K562 (cell line): ENCODE data around the gene FGFR1OP2. TPM values are rescaled to one million over a fixed set of nuclear protein-coding genes. Genes with fewer than 3 reads are reported as not detected.

Experiments used
- ATAC-seq: fragments of 200-7000 bp; cut with Tn5 transposase; 3 replicates; pipeline ENCODE4 v1.9.1; 2020; ENCODE audit warnings: moderate library complexity
- BruUV-seq: library from RNA; stranded (reverse); fragments of 400-500 nt; replicated peaks from 2 replicates; lab custom pipeline; 2021; lab: Mats Ljungman, UMichigan
- CTCF ChIA-PET: fragments of 300-600 bp; formaldehyde crosslinking; extraction: SDS; loops from one replicate; lab custom pipeline; 2021; ENCODE audit warnings: low intra/inter-chr PET ratio; lab: Yijun Ruan, JAX
- POLR2A ChIA-PET: fragments of 300-600, 350-650 bp; sonication (Branson Sonifier 250); formaldehyde crosslinking; extraction: SDS; loops from one replicate; lab custom pipeline; 2021; ENCODE audit warnings: antibody characterized with exemption, inconsistent platforms; lab: Yijun Ruan, JAX
- DNase-seq, 4 experiments: peaks; one replicate each; pipeline versions ENCODE4 v3.0.0 to v3.0.0-alpha.2; 2011 to 2018; ENCODE audit warnings: low spot score in 3 of 4, mixed read lengths in 3 of 4; ENCODE audit errors: extremely low read depth in 1 of 4
- FAIRE-seq: peaks from 2 replicates; lab custom pipeline; 2011; peaks lifted over from hg19 to GRCh38; lab: Jason Lieb, UNC
- H2AFZ ChIP-seq: 2 replicates; pipeline ENCODE4 v1.6.0; 2011; ENCODE audit warnings: low read depth, low read length, control low read depth, inconsistent platforms
- H3K27ac ChIP-seq: fragments of 200-600 bp; 3 replicates; pipeline ENCODE4 v1.8.0; 2011; ENCODE audit warnings: low read depth, mild to moderate bottlenecking, control low read depth, inconsistent platforms, low read length, moderate library complexity, mixed read lengths; ENCODE audit errors: extremely low read depth
- H3K27me3 ChIP-seq, 2 experiments: fragments of 300-600 bp in 1 of 2; 2 replicates in 1 of 2; 3 replicates in 1 of 2; pipeline versions ENCODE4 v1.6.0 to v1.8.0; 2011; ENCODE audit warnings: inconsistent platforms in 2 of 2, low read length in 2 of 2, mild to moderate bottlenecking in 1 of 2, mixed read lengths in 1 of 2, moderate library complexity in 1 of 2; ENCODE audit not compliant: control insufficient read depth in 2 of 2, insufficient read depth in 2 of 2
- H3K36me3 ChIP-seq: fragments of 300-600 bp; 3 replicates; pipeline ENCODE4 v1.8.0; 2011; ENCODE audit warnings: mild to moderate bottlenecking, low read length, inconsistent platforms; ENCODE audit not compliant: control insufficient read depth, insufficient read depth
- H3K4me1 ChIP-seq, 2 experiments: fragments of 200-600 bp in 1 of 2; replicated peaks in 1 of 2; 2 replicates in 1 of 2; 3 replicates in 1 of 2; pipeline versions ENCODE4 v1.5.1 to v1.8.0; 2011; ENCODE audit warnings: inconsistent platforms in 2 of 2, low read length in 2 of 2, mild to moderate bottlenecking in 1 of 2, mixed read lengths in 1 of 2, moderate library complexity in 1 of 2; ENCODE audit not compliant: control insufficient read depth in 2 of 2, insufficient read depth in 2 of 2
- H3K4me2 ChIP-seq: 2 replicates; pipeline ENCODE4 v1.6.1; 2011; ENCODE audit warnings: low read length, control low read depth, inconsistent platforms, mixed read lengths; ENCODE audit not compliant: insufficient read depth
- H3K4me3 ChIP-seq: fragments of 200-600 bp; sonication (generic), shearing (Covaris generic); 2 replicates; pipeline ENCODE4 v1.5.1; 2016; ENCODE audit warnings: control low read depth, inconsistent platforms
- H3K79me2 ChIP-seq: fragments of 200-600 bp; 3 replicates; pipeline ENCODE4 v1.8.0; 2011; ENCODE audit warnings: low read length, inconsistent platforms; ENCODE audit not compliant: control insufficient read depth, insufficient read depth
- H3K9ac ChIP-seq, 2 experiments: 2 replicates each; pipeline versions ENCODE4 v1.6.0 to v1.6.1; 2011; ENCODE audit warnings: low read depth in 2 of 2, low read length in 2 of 2, control low read depth in 1 of 2, inconsistent platforms in 1 of 2, mild to moderate bottlenecking in 1 of 2, mixed read lengths in 1 of 2; ENCODE audit not compliant: insufficient read depth in 1 of 2
- H3K9me1 ChIP-seq: one replicate; pipeline ENCODE4 v1.6.0; 2011; ENCODE audit warnings: inconsistent platforms, mild to moderate bottlenecking, low read length, moderate library complexity; ENCODE audit not compliant: control insufficient read depth, insufficient read depth
- H3K9me3 ChIP-seq: replicated peaks from 2 replicates; pipeline ENCODE4 v1.5.1; 2011; ENCODE audit warnings: low read depth, low read length, inconsistent platforms; ENCODE audit not compliant: control insufficient read depth, insufficient read depth
- H4K20me1 ChIP-seq: replicated peaks from 2 replicates; pipeline ENCODE4 v1.6.1; 2011; ENCODE audit warnings: low read length, inconsistent platforms, mixed read lengths; ENCODE audit not compliant: control insufficient read depth, insufficient read depth
- CXXC5 ChIP-seq: fragments of 250-450 bp; sonication (Bioruptor Pico); IDR thresholded peaks from 2 replicates; pipeline ENCODE4 v1.8.0; 2022; ENCODE audit warnings: inconsistent platforms, mild to moderate bottlenecking, moderate library complexity
- HMG20A ChIP-seq: fragments of 450-650 bp; formaldehyde crosslinking; conservative IDR thresholded peaks from 2 replicates; pipeline ENCODE4 v1.4.0; 2020; ENCODE audit warnings: mild to moderate bottlenecking, mixed read lengths
- MAFF ChIP-seq: IDR thresholded peaks from 2 replicates; pipeline ENCODE4 v1.6.1; 2012; ENCODE audit warnings: low read length, improper control_type of control experiment
- MAFK ChIP-seq: IDR thresholded peaks from 2 replicates; pipeline ENCODE4 v1.6.1; 2011; ENCODE audit warnings: low read length, improper control_type of control experiment
- SMC3 ChIP-seq: conservative IDR thresholded peaks from 2 replicates; pipeline ENCODE4 v1.6.1; 2011; ENCODE audit warnings: low read depth, low read length, improper control_type of control experiment; ENCODE audit not compliant: insufficient read depth
- TBL1XR1 ChIP-seq, 2 experiments: IDR thresholded peaks; 2 replicates each; pipeline ENCODE4 v1.6.1; 2012; ENCODE audit warnings: improper control_type of control experiment in 2 of 2, low read length in 2 of 2, mild to moderate bottlenecking in 1 of 2
- ZFP1 ChIP-seq: fragments of 450-650 bp; formaldehyde crosslinking; IDR thresholded peaks from 2 replicates; pipeline ENCODE4 v1.4.0; 2020; ENCODE audit warnings: mild to moderate bottlenecking, mixed read lengths
- ZNF24 ChIP-seq: fragments of 450-650 bp; IDR thresholded peaks from 2 replicates; pipeline ENCODE4 v1.6.1; 2016
- ZNF644 ChIP-seq: fragments of 200-800 bp; sonication (Bioruptor generic); IDR thresholded peaks from 2 replicates; pipeline ENCODE4 v1.6.1; 2016; ENCODE audit warnings: low read depth, missing genetic modification characterization, missing compliant biosample characterization
- WGBS: fragments of 100-300 bp; shearing (Covaris generic); methylation state at CpG from one replicate; pipeline ENCODE4 v1.1.6; 2016; ENCODE audit warnings: low coverage, mixed read lengths; ENCODE audit not compliant: insufficient coverage; ENCODE audit errors: missing lambda C conversion rate; 5-methylcytosine and 5-hydroxymethylcytosine counted together
- in situ Hi-C: fragments of 300-500 bp; cut with MboI; formaldehyde crosslinking; loops from 4 replicates; pipeline ENCODE4 v1.15.0; 2018; ENCODE audit warnings: inconsistent platforms, mixed read lengths
- intact Hi-C: fragments of 100-400 bp; cut with micrococcal nuclease; formaldehyde crosslinking; loops from 2 replicates; pipeline ENCODE4 v1.14.2; 2022
- polyA plus RNA-seq, 8 experiments: library from polyadenylated mRNA; depleted of rRNA in 4 of 8; stranded (reverse) in 5 of 8; unstranded in 3 of 8; fragments of >200 nt; fragmentation: Nextera tagmentation in 2 of 8; fragmentation: Illumina TruSeq in 1 of 8; extraction: Ambion mirVana in 2 of 8; extraction: Trizol in 1 of 8; gene quantifications; 2 replicates each; pipeline versions ENCODE4 v1.2.1 to v1.2.3, GENCODE V29; 2011 to 2014; ENCODE audit warnings: inconsistent platforms in 1 of 8, missing spikeins in 1 of 8
- total RNA-seq, 7 experiments: library from RNA; depleted of rRNA in 6 of 7; stranded (reverse); fragments of >200 nt in 6 of 7; fragmentation: Illumina TruSeq in 2 of 7; extraction: Trizol in 2 of 7; gene quantifications; 2 replicates each; pipeline versions ENCODE4 v1.2.1 to v1.2.3, GENCODE V29; 2011 to 2021; ENCODE audit warnings: low replicate concordance in 1 of 7
- TF ChIP-seq, protein P1 (sequence below): IDR thresholded peaks from 3 replicates; pipeline ENCODE4 v1.6.1; 2011; ENCODE audit warnings: borderline replicate concordance, mild to moderate bottlenecking; ENCODE audit not compliant: insufficient read length, insufficient read depth

Gene FGFR1OP2
- total and polyA plus RNA-seq, 9 of the 15 experiments (the other 6 are each of a cell fraction or from before 2014, with no cell fraction given), result 31.6 to 49.0 (median 37.1) TPM

DNA sequence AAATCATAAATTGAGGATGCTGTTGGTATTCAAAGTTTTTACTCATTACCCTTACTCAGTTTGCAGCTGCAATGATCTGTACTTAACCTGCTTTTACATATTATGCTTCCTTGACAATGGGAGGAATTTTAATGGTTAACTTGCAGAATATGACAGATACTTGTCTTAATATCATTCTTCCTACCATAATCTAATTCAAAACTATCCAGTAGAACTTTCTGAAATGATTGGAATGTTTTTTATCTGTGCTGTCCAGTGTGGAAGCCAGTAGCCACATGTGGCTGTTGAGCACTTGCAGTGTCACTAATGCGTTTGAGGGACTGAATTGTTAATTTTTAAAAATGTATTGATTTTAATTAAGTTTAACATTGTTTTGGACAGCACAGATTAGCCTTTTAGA is 23.5 kb downstream of the FGFR1OP2 start:
- no peaks in the 10 kb centered on the region for H3K4me1 ChIP-seq
- H3K9me3 ChIP-seq, result no peaks in the 10 kb centered on the region
- FAIRE-seq (no peak), DNase-seq (no peak), ATAC-seq (peak; percentile 34; the same call in 2 of the 3 replicates)
- no peaks in the 10 kb centered on the region for H3K27me3 ChIP-seq
- no peaks in the 10 kb centered on the region for H4K20me1 ChIP-seq
- in situ Hi-C loops, result no loop called here
- H3K79me2 ChIP-seq, result no peaks in the 10 kb centered on the region
- 61% methylated on average over 1 of the region's 1 CpG for WGBS
- H3K9ac ChIP-seq, result no peak overlapping the region
- POLR2A ChIA-PET, result no interaction called here
- intact Hi-C loops, result no loop called here
- H3K9me1 ChIP-seq, result no peaks in the 10 kb centered on the region
- no peak overlapping the region for H3K4me2 ChIP-seq
- peaks cover 63% of the 10 kb centered on the region for H3K36me3 ChIP-seq
- CTCF ChIA-PET, result no interaction called here
- TF ChIP-seq MAFF (no peak), SMC3 (no peak), ZNF24 (no peak), ZNF644 (tag) (no peak), ZFP1 (CRISPR knock-in tag) (no peak), CXXC5 (CRISPR knock-in tag) (no peak), HMG20A (no peak), MAFK (no peak), TBL1XR1 (IDR thresholded peaks at IDR 0.05; ENCODE audit: low read length in 2 of 2) (no peak)
- TF ChIP-seq, protein P1, sequence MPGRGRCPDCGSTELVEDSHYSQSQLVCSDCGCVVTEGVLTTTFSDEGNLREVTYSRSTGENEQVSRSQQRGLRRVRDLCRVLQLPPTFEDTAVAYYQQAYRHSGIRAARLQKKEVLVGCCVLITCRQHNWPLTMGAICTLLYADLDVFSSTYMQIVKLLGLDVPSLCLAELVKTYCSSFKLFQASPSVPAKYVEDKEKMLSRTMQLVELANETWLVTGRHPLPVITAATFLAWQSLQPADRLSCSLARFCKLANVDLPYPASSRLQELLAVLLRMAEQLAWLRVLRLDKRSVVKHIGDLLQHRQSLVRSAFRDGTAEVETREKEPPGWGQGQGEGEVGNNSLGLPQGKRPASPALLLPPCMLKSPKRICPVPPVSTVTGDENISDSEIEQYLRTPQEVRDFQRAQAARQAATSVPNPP, result no peak
- no peak overlapping the region for H3K4me3 ChIP-seq
- no TSS peak for BruUV-seq
- H3K27ac ChIP-seq, result no peak overlapping the region
- no peak overlapping the region for H2AFZ ChIP-seq
